Neural cell (in vitro differentiated cells): ENCODE results near the gene CFL1. TPM values are rescaled to one million over a fixed set of nuclear protein-coding genes. Genes with fewer than 3 reads are reported as not detected.
A peak's percentile ranks its signal among the peaks of the same experiment; 100 is the strongest.

Experiments used
- H2AFZ ChIP-seq: fragments of 200-600, 300-800 bp; sonication (generic), shearing (Covaris generic); 2 replicates; pipeline ENCODE4 v1.6.0; 2014; ENCODE audit warnings: low read depth, mild to moderate bottlenecking, antibody characterized with exemption, low read length, moderate library complexity
- H3F3A ChIP-seq: fragments of 200-600 bp; shearing (Covaris generic); 2 replicates; pipeline ENCODE4 v1.6.1; 2016; ENCODE audit warnings: mild to moderate bottlenecking, moderate library complexity, mixed read lengths, antibody characterized with exemption, low read length; ENCODE audit not compliant: insufficient read depth, poor library complexity, severe bottlenecking
- H3K27ac ChIP-seq: fragments of 200-600, 300-800 bp; sonication (generic), shearing (Covaris generic); 2 replicates; pipeline ENCODE4 v1.5.1; 2014; ENCODE audit warnings: mild to moderate bottlenecking, low read length, moderate library complexity
- H3K27me3 ChIP-seq: fragments of 300-800, 200-600 bp; sonication (generic), shearing (Covaris generic); 2 replicates; pipeline ENCODE4 v1.6.0; 2014; ENCODE audit warnings: mild to moderate bottlenecking, low read depth, low read length, moderate library complexity; ENCODE audit not compliant: insufficient read depth
- H3K36me3 ChIP-seq: fragments of 300-800, 200-600 bp; sonication (generic), shearing (Covaris generic); 2 replicates; pipeline ENCODE4 v1.5.1; 2014; ENCODE audit warnings: mild to moderate bottlenecking, antibody characterized with exemption, low read length, moderate library complexity; ENCODE audit not compliant: insufficient read depth
- H3K4me2 ChIP-seq: fragments of 300-800, 200-600 bp; sonication (generic), shearing (Covaris generic); 2 replicates; pipeline ENCODE4 v1.6.0; 2014; ENCODE audit warnings: mild to moderate bottlenecking, low read length
- H3K4me3 ChIP-seq: fragments of 300-800, 200-600 bp; sonication (generic), shearing (Covaris generic); 2 replicates; pipeline ENCODE4 v1.5.1; 2014; ENCODE audit warnings: mild to moderate bottlenecking, low read length, moderate library complexity
- H3K79me2 ChIP-seq: fragments of 200-600 bp; shearing (Covaris generic); replicated peaks from 2 replicates; pipeline ENCODE4 v1.6.0; 2014; ENCODE audit warnings: mild to moderate bottlenecking, low read length, moderate library complexity; ENCODE audit not compliant: insufficient read depth
- H3K9ac ChIP-seq: fragments of 300-800, 200-600 bp; sonication (generic), shearing (Covaris generic); 2 replicates; pipeline ENCODE4 v1.6.1; 2016; ENCODE audit warnings: mild to moderate bottlenecking, low read length, mixed read lengths
- H3K9me2 ChIP-seq: fragments of 200-600 bp; shearing (Covaris generic); 2 replicates; pipeline ENCODE4 v1.6.1; 2016; ENCODE audit warnings: mild to moderate bottlenecking, low read length, mixed read lengths; ENCODE audit not compliant: insufficient read depth
- H3K9me3 ChIP-seq: fragments of 200-600, 300-800 bp; sonication (generic), shearing (Covaris generic); 2 replicates; pipeline ENCODE4 v1.6.1; 2016; ENCODE audit warnings: mild to moderate bottlenecking, mixed run types, low read length, moderate library complexity, mixed read lengths
- H4K20me1 ChIP-seq: fragments of 200-600 bp; shearing (Covaris generic); 2 replicates; pipeline ENCODE4 v1.6.1; 2016; ENCODE audit warnings: mild to moderate bottlenecking, mixed run types; ENCODE audit not compliant: insufficient read depth
- EP300 ChIP-seq: fragments of 450-650 bp; conservative IDR thresholded peaks from 2 replicates; pipeline ENCODE4 v1.6.1; 2014; ENCODE audit warnings: antibody characterized with exemption, mild to moderate bottlenecking, moderate library complexity; ENCODE audit not compliant: poor library complexity, severe bottlenecking
- EZH2 ChIP-seq: fragments of 200-600, 300-800 bp; shearing (Covaris generic), sonication (generic); IDR thresholded peaks from 2 replicates; pipeline ENCODE4 v1.6.1; 2014; ENCODE audit warnings: antibody characterized with exemption, low read length, borderline replicate concordance, mild to moderate bottlenecking; ENCODE audit not compliant: insufficient read depth, poor library complexity, severe bottlenecking
- POLR2AphosphoS5 ChIP-seq: IDR thresholded peaks from 2 replicates; pipeline ENCODE4 v1.6.1; 2012
- polyA plus RNA-seq: library from polyadenylated mRNA; depleted of rRNA; stranded (reverse); fragments of >200 nt; gene quantifications from 2 replicates; pipeline ENCODE4 v1.2.3, GENCODE V29; 2014
- TF ChIP-seq, protein P1 (sequence below): IDR thresholded peaks from 2 replicates; pipeline ENCODE4 v1.6.1; 2012; ENCODE audit warnings: borderline replicate concordance
- TF ChIP-seq, protein P2 (sequence below): fragments of 450-650 bp; IDR thresholded peaks from 2 replicates; pipeline ENCODE4 v1.5.1; 2014; ENCODE audit warnings: antibody characterized with exemption, mild to moderate bottlenecking, moderate library complexity; ENCODE audit not compliant: poor library complexity, severe bottlenecking

The CFL1 gene
- polyA plus RNA-seq, 1 donor from 2014 or later = 1,633 TPM

DNA sequence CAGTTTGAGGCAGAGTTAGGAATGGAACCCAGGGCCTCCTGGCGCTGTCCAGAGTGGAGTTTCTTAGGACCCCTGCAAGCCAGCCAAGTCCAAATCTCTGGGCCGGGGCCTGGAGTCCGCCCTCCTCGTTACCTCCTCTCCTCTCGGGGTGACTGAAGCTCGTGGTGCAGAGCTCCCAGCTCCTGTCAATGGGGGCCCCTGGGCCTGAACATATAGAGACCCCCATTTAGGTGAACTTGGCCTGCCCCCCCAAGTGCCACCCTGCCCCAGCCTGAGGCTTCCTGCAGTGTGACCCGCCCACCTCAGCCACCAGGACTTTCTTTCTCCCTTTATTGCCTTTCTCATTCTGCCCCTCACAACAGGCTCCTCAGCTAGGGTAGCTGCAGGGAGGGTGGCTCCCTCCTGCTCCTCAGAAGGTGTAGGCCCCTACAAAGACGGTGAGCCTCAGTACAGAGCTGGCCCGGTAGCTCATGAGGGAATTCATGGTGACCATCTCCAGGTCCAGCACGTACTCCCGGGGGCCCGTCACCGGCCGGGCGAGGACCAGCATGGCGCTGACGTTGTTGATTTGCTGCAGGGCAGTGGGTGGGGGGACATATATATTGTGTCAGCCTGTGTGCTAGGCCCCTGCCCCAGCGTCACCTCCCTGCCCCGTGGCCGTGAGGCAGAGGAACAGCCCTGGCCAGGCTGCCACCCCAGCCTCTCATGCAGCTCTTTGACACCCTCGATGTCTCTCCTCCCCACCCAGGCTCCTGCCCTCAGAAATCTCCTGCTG lies 8.7 kb upstream of the CFL1 start:
- Histone ChIP-seq H3K9me2 (no peaks in the 10 kb centered on the region), H2AFZ (no peak overlapping the region), H3K4me2 (no peak overlapping the region), H3K79me2 (peaks cover 5% of the 10 kb centered on the region), H3F3A (no peaks in the 10 kb centered on the region), H3K27me3 (no peaks in the 10 kb centered on the region), H3K9ac (no peak overlapping the region), H3K36me3 (no peaks in the 10 kb centered on the region), H3K4me3 (no peak overlapping the region), H3K27ac (no peak overlapping the region), H3K9me3 (no peaks in the 10 kb centered on the region), H4K20me1 (no peaks in the 10 kb centered on the region)
- no peak for TF ChIP-seq EZH2
- TF ChIP-seq, protein P1, sequence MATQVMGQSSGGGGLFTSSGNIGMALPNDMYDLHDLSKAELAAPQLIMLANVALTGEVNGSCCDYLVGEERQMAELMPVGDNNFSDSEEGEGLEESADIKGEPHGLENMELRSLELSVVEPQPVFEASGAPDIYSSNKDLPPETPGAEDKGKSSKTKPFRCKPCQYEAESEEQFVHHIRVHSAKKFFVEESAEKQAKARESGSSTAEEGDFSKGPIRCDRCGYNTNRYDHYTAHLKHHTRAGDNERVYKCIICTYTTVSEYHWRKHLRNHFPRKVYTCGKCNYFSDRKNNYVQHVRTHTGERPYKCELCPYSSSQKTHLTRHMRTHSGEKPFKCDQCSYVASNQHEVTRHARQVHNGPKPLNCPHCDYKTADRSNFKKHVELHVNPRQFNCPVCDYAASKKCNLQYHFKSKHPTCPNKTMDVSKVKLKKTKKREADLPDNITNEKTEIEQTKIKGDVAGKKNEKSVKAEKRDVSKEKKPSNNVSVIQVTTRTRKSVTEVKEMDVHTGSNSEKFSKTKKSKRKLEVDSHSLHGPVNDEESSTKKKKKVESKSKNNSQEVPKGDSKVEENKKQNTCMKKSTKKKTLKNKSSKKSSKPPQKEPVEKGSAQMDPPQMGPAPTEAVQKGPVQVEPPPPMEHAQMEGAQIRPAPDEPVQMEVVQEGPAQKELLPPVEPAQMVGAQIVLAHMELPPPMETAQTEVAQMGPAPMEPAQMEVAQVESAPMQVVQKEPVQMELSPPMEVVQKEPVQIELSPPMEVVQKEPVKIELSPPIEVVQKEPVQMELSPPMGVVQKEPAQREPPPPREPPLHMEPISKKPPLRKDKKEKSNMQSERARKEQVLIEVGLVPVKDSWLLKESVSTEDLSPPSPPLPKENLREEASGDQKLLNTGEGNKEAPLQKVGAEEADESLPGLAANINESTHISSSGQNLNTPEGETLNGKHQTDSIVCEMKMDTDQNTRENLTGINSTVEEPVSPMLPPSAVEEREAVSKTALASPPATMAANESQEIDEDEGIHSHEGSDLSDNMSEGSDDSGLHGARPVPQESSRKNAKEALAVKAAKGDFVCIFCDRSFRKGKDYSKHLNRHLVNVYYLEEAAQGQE = no peak
- no peak for TF ChIP-seq EP300
- TF ChIP-seq, protein P2, sequence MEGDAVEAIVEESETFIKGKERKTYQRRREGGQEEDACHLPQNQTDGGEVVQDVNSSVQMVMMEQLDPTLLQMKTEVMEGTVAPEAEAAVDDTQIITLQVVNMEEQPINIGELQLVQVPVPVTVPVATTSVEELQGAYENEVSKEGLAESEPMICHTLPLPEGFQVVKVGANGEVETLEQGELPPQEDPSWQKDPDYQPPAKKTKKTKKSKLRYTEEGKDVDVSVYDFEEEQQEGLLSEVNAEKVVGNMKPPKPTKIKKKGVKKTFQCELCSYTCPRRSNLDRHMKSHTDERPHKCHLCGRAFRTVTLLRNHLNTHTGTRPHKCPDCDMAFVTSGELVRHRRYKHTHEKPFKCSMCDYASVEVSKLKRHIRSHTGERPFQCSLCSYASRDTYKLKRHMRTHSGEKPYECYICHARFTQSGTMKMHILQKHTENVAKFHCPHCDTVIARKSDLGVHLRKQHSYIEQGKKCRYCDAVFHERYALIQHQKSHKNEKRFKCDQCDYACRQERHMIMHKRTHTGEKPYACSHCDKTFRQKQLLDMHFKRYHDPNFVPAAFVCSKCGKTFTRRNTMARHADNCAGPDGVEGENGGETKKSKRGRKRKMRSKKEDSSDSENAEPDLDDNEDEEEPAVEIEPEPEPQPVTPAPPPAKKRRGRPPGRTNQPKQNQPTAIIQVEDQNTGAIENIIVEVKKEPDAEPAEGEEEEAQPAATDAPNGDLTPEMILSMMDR = no peak

DNA sequence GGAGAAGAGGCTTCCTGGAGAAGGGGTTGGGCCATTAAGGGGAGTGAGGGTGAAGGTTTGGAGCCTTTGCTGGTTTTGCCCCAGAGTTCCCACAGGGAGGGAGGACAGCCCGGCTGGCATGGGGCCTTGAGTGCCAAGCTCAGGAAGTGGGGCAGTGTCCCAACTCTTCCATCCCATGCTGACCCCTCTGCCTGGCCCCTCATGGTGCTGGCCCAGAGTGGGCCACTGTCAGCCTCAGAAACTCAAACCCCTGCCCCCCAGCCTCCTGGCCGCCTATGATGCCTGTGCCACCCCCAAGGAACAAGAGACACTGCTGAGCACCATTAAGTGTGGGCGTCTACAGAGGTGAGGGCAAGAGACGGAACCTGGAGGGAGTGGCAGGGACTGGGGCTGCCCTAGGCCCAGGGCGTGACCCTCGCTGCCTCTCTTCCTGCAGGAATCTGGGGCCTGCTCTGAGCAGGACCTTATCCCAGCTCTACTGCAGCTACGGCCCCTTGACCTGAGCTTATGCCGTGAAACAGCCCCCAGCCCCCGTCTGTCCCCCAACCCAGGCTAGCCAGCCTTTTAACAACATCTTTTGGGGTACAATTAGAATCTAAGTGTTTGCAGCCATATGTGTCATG lies 7.7 kb upstream of the CFL1 start:
- Histone ChIP-seq H3K9ac (no peak overlapping the region), H2AFZ (no peak overlapping the region), H3K9me3 (no peaks in the 10 kb centered on the region), H3K27me3 (no peaks in the 10 kb centered on the region), H3K4me3 (no peak overlapping the region), H3K9me2 (no peaks in the 10 kb centered on the region), H3K4me2 (no peak overlapping the region), H3K27ac (no peak overlapping the region), H3F3A (no peaks in the 10 kb centered on the region), H3K79me2 (peaks cover 15% of the 10 kb centered on the region), H4K20me1 (no peaks in the 10 kb centered on the region), H3K36me3 (no peaks in the 10 kb centered on the region)
- TF ChIP-seq POLR2AphosphoS5 = peak; percentile 11
- no peak for TF ChIP-seq EP300
